ENCODE measurements around the gene JPH3. TPM values are rescaled to one million over a fixed set of nuclear protein-coding genes. Genes with fewer than 3 reads are reported as not detected.

The JPH3 gene
- total and polyA plus RNA-seq, 10 of the 15 experiments (the other 5 are each of a cell fraction or from before 2014, with no cell fraction given): 0.05 TPM; not detected in 9

- no TSS peak for BruUV-seq (replicated peaks)
- H3K9me3 ChIP-seq (replicated peaks; ENCODE audit: control insufficient read depth, insufficient read depth, low read length): no peaks in the 10 kb centered on the region
- no peak for TF ChIP-seq CBFB (IDR thresholded peaks at IDR 0.05; ENCODE audit: low read depth)
- TF ChIP-seq CHD4 (IDR thresholded peaks at IDR 0.05): no peak
- TF ChIP-seq SMAD5 (IDR thresholded peaks at IDR 0.05; ENCODE audit: low read depth): no peak
- no peak for TF ChIP-seq FOS (IDR thresholded peaks at IDR 0.05; ENCODE audit: borderline replicate concordance, extremely low read depth, insufficient read length)
- TF ChIP-seq SREBF1 (IDR thresholded peaks at IDR 0.05; ENCODE audit: low read length): no peak
- TF ChIP-seq MEF2B (IDR thresholded peaks at IDR 0.05; ENCODE audit: partially characterized antibody, poor library complexity, severe bottlenecking): no peak
- TF ChIP-seq RUNX3 (IDR thresholded peaks at IDR 0.05; ENCODE audit: low read length): no peak
- no peak for TF ChIP-seq SRF (IDR thresholded peaks at IDR 0.05; ENCODE audit: low read depth in 2 of 2, low read length in 2 of 2)
- TF ChIP-seq MYB (IDR thresholded peaks at IDR 0.05; ENCODE audit: borderline replicate concordance, low read depth, low read length): no peak
- no peak for TF ChIP-seq HSF1 (IDR thresholded peaks at IDR 0.05; ENCODE audit: low read depth, low read length)
- TF ChIP-seq E2F4 (IDR thresholded peaks at IDR 0.05; ENCODE audit: low read depth, low read length): no peak
- TF ChIP-seq POLR2A (IDR thresholded peaks at IDR 0.05; ENCODE audit: low read depth, low read length): no peak
- H3K4me1 ChIP-seq (ENCODE audit: control insufficient read depth, insufficient read depth, low read length): no peaks in the 10 kb centered on the region
- intact Hi-C loops (cut with micrococcal nuclease; ENCODE audit: unreplicated experiment) (no loop called here), in situ Hi-C loops (cut with MboI) (no loop called here)
- H3K36me3 ChIP-seq (ENCODE audit: control insufficient read depth in 2 of 2, insufficient read depth in 2 of 2, low read length in 1 of 2): no peaks in the 10 kb centered on the region
- ChIA-PET CTCF (no interaction called here), POLR2A (no interaction called here), RAD21 (ENCODE audit: unreplicated experiment) (no interaction called here), SMC1A (ENCODE audit: uncharacterized antibody, unreplicated experiment) (no interaction called here)
- no peak overlapping the region for H3K4me3 ChIP-seq
- no peak overlapping the region for H3K9ac ChIP-seq (ENCODE audit: control insufficient read depth, insufficient read depth, low read length)
- ATAC-seq (no peak), FAIRE-seq (no peak), DNase-seq (ENCODE audit: low read depth, low spot score) (no peak)
- H3K79me2 ChIP-seq (ENCODE audit: control insufficient read depth, insufficient read depth, low read length): no peaks in the 10 kb centered on the region
- H3K27ac ChIP-seq (ENCODE audit: control insufficient read depth, insufficient read depth): no peak overlapping the region
- H3K27me3 ChIP-seq (replicated peaks in 1 of 2; ENCODE audit: control insufficient read depth in 2 of 2, insufficient read depth in 2 of 2, low read length in 1 of 2): peaks cover 0 to 2% of the 10 kb centered on the region in 2 experiments; a peak in 2 of 4 replicates
- no peak overlapping the region for H3K4me2 ChIP-seq (ENCODE audit: control insufficient read depth, insufficient read depth)
- 61% methylated on average over 15 of the region's 15 CpGs for WGBS (ENCODE audit: insufficient coverage, insufficient replicate concordance, low lambda C conversion rate, missing lambda C conversion rate)
- no peak overlapping the region for H2AFZ ChIP-seq (ENCODE audit: control insufficient read depth, low read depth, low read length)
- no peaks in the 10 kb centered on the region for H4K20me1 ChIP-seq (ENCODE audit: control insufficient read depth, insufficient read depth)
These were observed 62.9 kb downstream of the JPH3 start for GRCh38 chr16:87665193-87665592.

Measured in GM12878 (cell line).